Measurements from ENCODE around the gene DNLZ.

Gene DNLZ

GRCh38 chr9:136396219-136396515, 32.6 kb upstream of the DNLZ start:
- Histone ChIP-seq H3K9ac (ENCODE audit: low read depth in 1 of 2, low read length in 2 of 2) (no peak overlapping the region), H3K27ac (ENCODE audit: low read depth, low read length) (no peak overlapping the region), H3K4me3 (ENCODE audit: low read depth in 1 of 2, low read length in 2 of 2) (no peak overlapping the region), H3K27me3 (ENCODE audit: control insufficient read depth in 1 of 2, insufficient read depth in 2 of 2, low read length in 2 of 2) (no peaks in the 10 kb centered on the region), H3K4me1 (ENCODE audit: control insufficient read depth in 1 of 2, insufficient read depth in 2 of 2, low read length in 2 of 2) (peaks cover 18 to 21% of the 10 kb centered on the region in 2 donors), H3K36me3 (ENCODE audit: control insufficient read depth in 1 of 2, insufficient read depth in 2 of 2, low read length in 2 of 2) (peaks cover 33 to 62% of the 10 kb centered on the region in 2 donors), H3K9me3 (ENCODE audit: control insufficient read depth in 1 of 2, low read length in 2 of 2) (no peaks in the 10 kb centered on the region)

GRCh38 chr9:136395345-136396218, 32.0 kb upstream of the DNLZ start:
- H3K4me1 ChIP-seq (ENCODE audit: control insufficient read depth in 1 of 2, insufficient read depth in 2 of 2, low read length in 2 of 2): peaks cover 18 to 19% of the 10 kb centered on the region in 2 donors
- peaks cover 33 to 63% of the 10 kb centered on the region in 2 donors for H3K36me3 ChIP-seq (ENCODE audit: control insufficient read depth in 1 of 2, insufficient read depth in 2 of 2, low read length in 2 of 2)
- H3K9me3 ChIP-seq (ENCODE audit: control insufficient read depth in 1 of 2, low read length in 2 of 2): no peaks in the 10 kb centered on the region
- no peak overlapping the region for H3K4me3 ChIP-seq (ENCODE audit: low read depth in 1 of 2, low read length in 2 of 2)
- no peak overlapping the region for H3K27ac ChIP-seq (ENCODE audit: low read depth, low read length)
- H3K27me3 ChIP-seq (ENCODE audit: control insufficient read depth in 1 of 2, insufficient read depth in 2 of 2, low read length in 2 of 2): no peaks in the 10 kb centered on the region
- H3K9ac ChIP-seq (ENCODE audit: low read depth in 1 of 2, low read length in 2 of 2): no peak overlapping the region

- H3K36me3 ChIP-seq (ENCODE audit: control insufficient read depth in 1 of 2, insufficient read depth in 2 of 2, low read length in 2 of 2): peaks cover 34 to 64% of the 10 kb centered on the region in 2 donors
- H3K4me1 ChIP-seq (ENCODE audit: control insufficient read depth in 1 of 2, insufficient read depth in 2 of 2, low read length in 2 of 2): peaks cover 13 to 14% of the 10 kb centered on the region in 2 donors
- H3K27me3 ChIP-seq (ENCODE audit: control insufficient read depth in 1 of 2, insufficient read depth in 2 of 2, low read length in 2 of 2): no peaks in the 10 kb centered on the region
- no peak overlapping the region for H3K4me3 ChIP-seq (ENCODE audit: low read depth in 1 of 2, low read length in 2 of 2)
- no peak overlapping the region for H3K27ac ChIP-seq (ENCODE audit: low read depth, low read length)
- no peaks in the 10 kb centered on the region for H3K9me3 ChIP-seq (ENCODE audit: control insufficient read depth in 1 of 2, low read length in 2 of 2)
- H3K9ac ChIP-seq (ENCODE audit: low read depth in 1 of 2, low read length in 2 of 2): no peak overlapping the region
These were observed 31.4 kb upstream of the DNLZ start for GRCh38 chr9:136395020-136395340.

- peaks cover 39 to 69% of the 10 kb centered on the region in 2 donors for H3K36me3 ChIP-seq (ENCODE audit: control insufficient read depth in 1 of 2, insufficient read depth in 2 of 2, low read length in 2 of 2)
These were observed 30.9 kb upstream of the DNLZ start for GRCh38 chr9:136394312-136395019.

GRCh38 chr9:136393531-136393930, 30.0 kb upstream of the DNLZ start:
- Histone ChIP-seq H3K36me3 (ENCODE audit: control insufficient read depth in 1 of 2, insufficient read depth in 2 of 2, low read length in 2 of 2) (peaks cover 39 to 76% of the 10 kb centered on the region in 2 donors), H3K9me3 (ENCODE audit: control insufficient read depth in 1 of 2, low read length in 2 of 2) (no peaks in the 10 kb centered on the region), H3K4me1 (ENCODE audit: control insufficient read depth in 1 of 2, insufficient read depth in 2 of 2, low read length in 2 of 2) (peaks cover 4 to 5% of the 10 kb centered on the region in 2 donors), H3K27me3 (ENCODE audit: control insufficient read depth in 1 of 2, insufficient read depth in 2 of 2, low read length in 2 of 2) (no peaks in the 10 kb centered on the region), H3K4me3 (ENCODE audit: low read depth in 1 of 2, low read length in 2 of 2) (no peak overlapping the region), H3K9ac (ENCODE audit: low read depth in 1 of 2, low read length in 2 of 2) (no peak overlapping the region), H3K27ac (ENCODE audit: low read depth, low read length) (no peak overlapping the region)

More at GRCh38 chr9:136394312-136395019, 30.9 kb upstream of the DNLZ start:
- no peak overlapping the region for H3K9ac ChIP-seq (ENCODE audit: low read depth in 1 of 2, low read length in 2 of 2)
- H3K4me3 ChIP-seq (ENCODE audit: low read depth in 1 of 2, low read length in 2 of 2): no peak overlapping the region
- no peaks in the 10 kb centered on the region for H3K9me3 ChIP-seq (ENCODE audit: control insufficient read depth in 1 of 2, low read length in 2 of 2)
- no peaks in the 10 kb centered on the region for H3K27me3 ChIP-seq (ENCODE audit: control insufficient read depth in 1 of 2, insufficient read depth in 2 of 2, low read length in 2 of 2)
- H3K27ac ChIP-seq (ENCODE audit: low read depth, low read length): no peak overlapping the region
- peaks cover 13% of the 10 kb centered on the region in 2 donors for H3K4me1 ChIP-seq (ENCODE audit: control insufficient read depth in 1 of 2, insufficient read depth in 2 of 2, low read length in 2 of 2)

- peaks cover 41 to 79% of the 10 kb centered on the region in 2 donors for H3K36me3 ChIP-seq (ENCODE audit: control insufficient read depth in 1 of 2, insufficient read depth in 2 of 2, low read length in 2 of 2)
- H3K27me3 ChIP-seq (ENCODE audit: control insufficient read depth in 1 of 2, insufficient read depth in 2 of 2, low read length in 2 of 2): no peaks in the 10 kb centered on the region
- H3K4me1 ChIP-seq (ENCODE audit: control insufficient read depth in 1 of 2, insufficient read depth in 2 of 2, low read length in 2 of 2): peaks cover 3 to 5% of the 10 kb centered on the region in 2 donors
- H3K27ac ChIP-seq (ENCODE audit: low read depth, low read length): no peak overlapping the region
- no peak overlapping the region for H3K4me3 ChIP-seq (ENCODE audit: low read depth in 1 of 2, low read length in 2 of 2)
- no peak overlapping the region for H3K9ac ChIP-seq (ENCODE audit: low read depth in 1 of 2, low read length in 2 of 2)
- no peaks in the 10 kb centered on the region for H3K9me3 ChIP-seq (ENCODE audit: control insufficient read depth in 1 of 2, low read length in 2 of 2)
These were observed 29.2 kb upstream of the DNLZ start for GRCh38 chr9:136392538-136393449.

- Histone ChIP-seq H3K36me3 (ENCODE audit: control insufficient read depth in 1 of 2, insufficient read depth in 2 of 2, low read length in 2 of 2) (peaks cover 50 to 84% of the 10 kb centered on the region in 2 donors), H3K9ac (ENCODE audit: low read depth in 1 of 2, low read length in 2 of 2) (no peak overlapping the region), H3K4me3 (ENCODE audit: low read depth in 1 of 2, low read length in 2 of 2) (no peak overlapping the region), H3K4me1 (ENCODE audit: control insufficient read depth in 1 of 2, insufficient read depth in 2 of 2, low read length in 2 of 2) (peaks cover 3 to 5% of the 10 kb centered on the region in 2 donors), H3K9me3 (ENCODE audit: control insufficient read depth in 1 of 2, low read length in 2 of 2) (no peaks in the 10 kb centered on the region), H3K27ac (ENCODE audit: low read depth, low read length) (no peak overlapping the region), H3K27me3 (ENCODE audit: control insufficient read depth in 1 of 2, insufficient read depth in 2 of 2, low read length in 2 of 2) (no peaks in the 10 kb centered on the region)
These were observed 28.4 kb upstream of the DNLZ start for GRCh38 chr9:136391737-136392537.

- Histone ChIP-seq H3K27ac (ENCODE audit: low read depth, low read length) (no peak overlapping the region), H3K36me3 (ENCODE audit: control insufficient read depth in 1 of 2, insufficient read depth in 2 of 2, low read length in 2 of 2) (peaks cover 42 to 75% of the 10 kb centered on the region in 2 donors), H3K9me3 (ENCODE audit: control insufficient read depth in 1 of 2, low read length in 2 of 2) (no peaks in the 10 kb centered on the region)
These were observed 25.9 kb upstream of the DNLZ start for GRCh38 chr9:136389396-136389795.

GRCh38 chr9:136387217-136387616, 23.7 kb upstream of the DNLZ start:
- H3K9ac ChIP-seq (ENCODE audit: low read depth in 1 of 2, low read length in 2 of 2): no peak overlapping the region
- H3K36me3 ChIP-seq (ENCODE audit: control insufficient read depth in 1 of 2, insufficient read depth in 2 of 2, low read length in 2 of 2): peaks cover 50 to 72% of the 10 kb centered on the region in 2 donors
- no peaks in the 10 kb centered on the region for H3K9me3 ChIP-seq (ENCODE audit: control insufficient read depth in 1 of 2, low read length in 2 of 2)
- no peaks in the 10 kb centered on the region for H3K27me3 ChIP-seq (ENCODE audit: control insufficient read depth in 1 of 2, insufficient read depth in 2 of 2, low read length in 2 of 2)
- no peak overlapping the region for H3K27ac ChIP-seq (ENCODE audit: low read depth, low read length)
- H3K4me3 ChIP-seq (ENCODE audit: low read depth in 1 of 2, low read length in 2 of 2): no peak overlapping the region
- no peaks in the 10 kb centered on the region for H3K4me1 ChIP-seq (ENCODE audit: control insufficient read depth in 1 of 2, insufficient read depth in 2 of 2, low read length in 2 of 2)

More at GRCh38 chr9:136389396-136389795, 25.9 kb upstream of the DNLZ start:
- Histone ChIP-seq H3K4me3 (ENCODE audit: low read depth in 1 of 2, low read length in 2 of 2) (no peak overlapping the region), H3K4me1 (ENCODE audit: control insufficient read depth in 1 of 2, insufficient read depth in 2 of 2, low read length in 2 of 2) (no peaks in the 10 kb centered on the region), H3K27me3 (ENCODE audit: control insufficient read depth in 1 of 2, insufficient read depth in 2 of 2, low read length in 2 of 2) (no peaks in the 10 kb centered on the region), H3K9ac (ENCODE audit: low read depth in 1 of 2, low read length in 2 of 2) (no peak overlapping the region)

Data from duodenal mucosa (tissue), 2 donors.